Ishikawa (cell line): ENCODE results near the gene SDCCAG8.

Experiments used
- CEBPB ChIP-seq: IDR thresholded peaks from 2 replicates; pipeline ENCODE4 v1.6.1; 2012
- CREB1 ChIP-seq: IDR thresholded peaks from 2 replicates; pipeline ENCODE4 v1.6.1; 2012; ENCODE audit warnings: low read depth
- EGR1 ChIP-seq: IDR thresholded peaks from 2 replicates; pipeline ENCODE4 v1.6.1; 2012
- EP300 ChIP-seq: IDR thresholded peaks from 2 replicates; pipeline ENCODE4 v1.6.1; 2012; ENCODE audit warnings: borderline replicate concordance
- FOXM1 ChIP-seq: IDR thresholded peaks from 2 replicates; pipeline ENCODE4 v1.6.1; 2012; ENCODE audit warnings: low read depth, borderline replicate concordance
- NFIC ChIP-seq: IDR thresholded peaks from 2 replicates; pipeline ENCODE4 v1.6.1; 2012
- RAD21 ChIP-seq: IDR thresholded peaks from 2 replicates; pipeline ENCODE4 v1.6.1; 2012; ENCODE audit warnings: low read depth
- TAF1 ChIP-seq: IDR thresholded peaks from 2 replicates; pipeline ENCODE4 v1.6.1; 2012; ENCODE audit warnings: low read depth, mild to moderate bottlenecking
- TCF12 ChIP-seq: IDR thresholded peaks from 2 replicates; pipeline ENCODE4 v1.6.1; 2012; ENCODE audit warnings: low read depth
- TEAD4 ChIP-seq: IDR thresholded peaks from 2 replicates; pipeline ENCODE4 v1.6.1; 2012
- YY1 ChIP-seq: IDR thresholded peaks from 2 replicates; pipeline ENCODE4 v1.6.1; 2012; ENCODE audit warnings: low read depth
- ZBTB7A ChIP-seq: IDR thresholded peaks from 2 replicates; pipeline ENCODE4 v1.6.1; 2012; ENCODE audit warnings: low read depth
- TF ChIP-seq, protein P1 (sequence below): IDR thresholded peaks from 2 replicates; pipeline ENCODE4 v1.6.1; 2012
- TF ChIP-seq, protein P2 (sequence below): IDR thresholded peaks from 2 replicates; pipeline ENCODE4 v1.6.1; 2012
- TF ChIP-seq, protein P3 (sequence below): IDR thresholded peaks from 2 replicates; pipeline ENCODE4 v1.6.1; 2012; ENCODE audit warnings: low read depth, mild to moderate bottlenecking

The SDCCAG8 gene

DNA sequence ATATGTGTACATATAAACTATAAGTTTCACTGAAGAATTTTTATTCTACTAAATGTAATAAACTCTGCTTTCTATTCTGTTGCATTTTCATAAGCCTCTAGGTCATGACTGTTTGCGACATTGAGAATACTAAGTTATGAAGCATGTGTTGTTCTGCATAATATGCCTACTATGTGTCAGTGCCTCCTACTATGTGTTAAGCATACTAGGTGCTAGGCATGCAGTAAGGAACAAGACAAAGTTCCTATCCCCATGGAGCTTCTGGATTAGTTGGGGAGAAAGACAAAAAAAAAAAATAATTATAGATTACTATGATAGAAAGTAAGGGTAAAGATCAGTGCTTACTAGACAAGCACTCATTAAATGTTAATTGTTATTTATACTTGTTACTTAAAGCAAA is 1.3 kb downstream of the SDCCAG8 start:
- TF ChIP-seq YY1 (no peak), TEAD4 (no peak), EGR1 (no peak), FOXM1 (no peak), TAF1 (no peak), ZBTB7A (no peak), RAD21 (no peak), EP300 (no peak), NFIC (no peak), TCF12 (no peak)
- TF ChIP-seq, protein P1, sequence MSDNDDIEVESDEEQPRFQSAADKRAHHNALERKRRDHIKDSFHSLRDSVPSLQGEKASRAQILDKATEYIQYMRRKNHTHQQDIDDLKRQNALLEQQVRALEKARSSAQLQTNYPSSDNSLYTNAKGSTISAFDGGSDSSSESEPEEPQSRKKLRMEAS = no peak
- TF ChIP-seq, protein P2, sequence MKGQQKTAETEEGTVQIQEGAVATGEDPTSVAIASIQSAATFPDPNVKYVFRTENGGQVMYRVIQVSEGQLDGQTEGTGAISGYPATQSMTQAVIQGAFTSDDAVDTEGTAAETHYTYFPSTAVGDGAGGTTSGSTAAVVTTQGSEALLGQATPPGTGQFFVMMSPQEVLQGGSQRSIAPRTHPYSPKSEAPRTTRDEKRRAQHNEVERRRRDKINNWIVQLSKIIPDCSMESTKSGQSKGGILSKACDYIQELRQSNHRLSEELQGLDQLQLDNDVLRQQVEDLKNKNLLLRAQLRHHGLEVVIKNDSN = no peak
- TF ChIP-seq, protein P3, sequence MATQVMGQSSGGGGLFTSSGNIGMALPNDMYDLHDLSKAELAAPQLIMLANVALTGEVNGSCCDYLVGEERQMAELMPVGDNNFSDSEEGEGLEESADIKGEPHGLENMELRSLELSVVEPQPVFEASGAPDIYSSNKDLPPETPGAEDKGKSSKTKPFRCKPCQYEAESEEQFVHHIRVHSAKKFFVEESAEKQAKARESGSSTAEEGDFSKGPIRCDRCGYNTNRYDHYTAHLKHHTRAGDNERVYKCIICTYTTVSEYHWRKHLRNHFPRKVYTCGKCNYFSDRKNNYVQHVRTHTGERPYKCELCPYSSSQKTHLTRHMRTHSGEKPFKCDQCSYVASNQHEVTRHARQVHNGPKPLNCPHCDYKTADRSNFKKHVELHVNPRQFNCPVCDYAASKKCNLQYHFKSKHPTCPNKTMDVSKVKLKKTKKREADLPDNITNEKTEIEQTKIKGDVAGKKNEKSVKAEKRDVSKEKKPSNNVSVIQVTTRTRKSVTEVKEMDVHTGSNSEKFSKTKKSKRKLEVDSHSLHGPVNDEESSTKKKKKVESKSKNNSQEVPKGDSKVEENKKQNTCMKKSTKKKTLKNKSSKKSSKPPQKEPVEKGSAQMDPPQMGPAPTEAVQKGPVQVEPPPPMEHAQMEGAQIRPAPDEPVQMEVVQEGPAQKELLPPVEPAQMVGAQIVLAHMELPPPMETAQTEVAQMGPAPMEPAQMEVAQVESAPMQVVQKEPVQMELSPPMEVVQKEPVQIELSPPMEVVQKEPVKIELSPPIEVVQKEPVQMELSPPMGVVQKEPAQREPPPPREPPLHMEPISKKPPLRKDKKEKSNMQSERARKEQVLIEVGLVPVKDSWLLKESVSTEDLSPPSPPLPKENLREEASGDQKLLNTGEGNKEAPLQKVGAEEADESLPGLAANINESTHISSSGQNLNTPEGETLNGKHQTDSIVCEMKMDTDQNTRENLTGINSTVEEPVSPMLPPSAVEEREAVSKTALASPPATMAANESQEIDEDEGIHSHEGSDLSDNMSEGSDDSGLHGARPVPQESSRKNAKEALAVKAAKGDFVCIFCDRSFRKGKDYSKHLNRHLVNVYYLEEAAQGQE = no peak

DNA sequence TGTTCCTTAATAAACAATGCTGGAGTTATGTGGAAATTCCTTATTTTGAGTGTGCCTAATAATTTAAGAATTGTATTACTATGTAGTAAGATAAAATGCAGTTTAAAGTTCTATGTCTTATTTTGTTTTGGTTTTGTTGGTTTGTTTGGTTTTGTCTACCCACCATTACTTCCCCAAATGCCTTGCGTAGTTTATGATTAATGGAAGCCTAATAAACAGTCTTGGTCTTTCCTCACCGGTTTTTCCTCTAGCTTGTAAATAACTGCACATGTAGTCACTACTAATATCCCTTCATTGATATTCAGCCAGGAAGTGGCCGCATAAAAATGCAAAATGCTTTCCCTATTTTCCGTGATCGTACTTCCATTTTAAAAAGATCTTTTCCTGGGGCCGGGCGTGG is 2.9 kb downstream of the SDCCAG8 start:
- TF ChIP-seq TEAD4 = no peak

DNA sequence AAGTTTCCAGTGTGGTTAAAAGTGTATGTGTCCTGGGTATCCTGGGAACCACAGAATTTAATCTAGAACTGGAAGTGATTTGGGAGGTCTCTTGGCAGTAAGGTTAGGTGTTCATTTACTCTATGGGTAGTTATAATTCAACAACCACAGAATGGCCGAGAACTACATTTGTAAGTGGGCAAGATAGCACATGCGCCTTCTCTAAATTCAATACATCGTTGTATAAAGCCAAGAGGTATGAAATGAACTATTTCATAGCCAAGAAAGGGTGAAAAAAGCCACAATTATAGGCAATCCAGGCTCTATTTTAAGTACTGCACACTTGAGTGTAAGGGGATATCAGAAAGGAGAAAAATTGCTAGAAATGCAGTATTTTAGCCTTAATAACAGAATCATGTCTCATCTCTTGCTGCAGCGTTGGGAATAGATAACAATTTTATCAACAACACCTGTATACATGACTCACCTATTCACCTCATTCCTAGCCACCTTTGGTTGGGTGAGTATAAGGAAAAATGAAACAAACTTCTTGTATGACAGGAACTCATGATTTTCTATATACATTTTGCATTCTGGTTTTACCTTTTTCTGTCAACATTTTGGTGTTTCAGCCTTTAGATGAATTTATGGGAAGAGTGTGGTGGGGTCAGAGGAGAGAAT is 4.5 kb downstream of the SDCCAG8 start:
- no peak for TF ChIP-seq TEAD4
- no peak for TF ChIP-seq CREB1
- no peak for TF ChIP-seq TCF12
- TF ChIP-seq RAD21 = no peak

DNA sequence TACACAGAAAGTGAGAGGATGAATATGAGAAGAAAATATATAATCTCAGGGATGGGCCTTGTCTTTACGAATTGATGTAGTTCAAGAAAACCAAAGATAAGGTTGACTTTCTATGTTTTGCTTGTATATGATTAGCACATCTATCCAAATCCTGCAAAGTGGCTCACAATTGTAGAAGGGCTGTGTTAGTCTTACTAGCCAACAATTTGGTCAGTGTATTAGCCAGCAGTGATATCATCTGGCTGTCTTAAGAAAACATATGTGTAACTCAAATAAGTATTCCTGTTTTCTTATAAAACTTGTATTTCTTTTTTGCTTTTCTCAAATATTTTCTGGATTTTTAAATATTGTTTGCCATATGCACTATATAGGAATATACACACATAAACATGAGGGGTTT is 5.5 kb downstream of the SDCCAG8 start:
- TF ChIP-seq ZBTB7A = no peak
- TF ChIP-seq CEBPB = no peak
- TF ChIP-seq, protein P3 = no peak
- no peak for TF ChIP-seq TCF12
- TF ChIP-seq CREB1 = no peak
- TF ChIP-seq TEAD4 = no peak
- TF ChIP-seq EGR1 = no peak
- TF ChIP-seq, protein P2 = no peak
- TF ChIP-seq YY1 = no peak

DNA sequence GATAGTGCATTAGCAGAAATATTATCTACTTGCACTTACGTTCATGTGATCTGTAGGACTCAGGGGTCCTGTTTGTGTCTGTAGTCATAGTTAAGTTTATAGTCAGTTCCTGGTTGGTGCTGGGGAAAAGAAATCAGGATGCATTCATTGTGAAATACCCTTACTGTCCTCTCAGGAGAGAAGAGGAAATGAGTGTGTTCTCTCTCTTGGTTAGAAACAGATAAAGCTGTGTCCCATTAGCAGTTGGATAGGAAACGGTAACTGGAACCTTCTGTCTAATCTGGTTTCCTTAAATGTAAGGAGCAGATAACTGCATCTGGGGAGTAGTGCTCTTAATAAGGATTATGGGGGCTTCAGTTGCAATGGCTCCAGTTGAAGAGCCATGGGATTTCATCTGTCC is 8.9 kb downstream of the SDCCAG8 start:
- TF ChIP-seq EP300 = no peak
- no peak for TF ChIP-seq NFIC
- TF ChIP-seq, protein P1 = no peak
- TF ChIP-seq, protein P2 = no peak
- no peak for TF ChIP-seq EGR1
- no peak for TF ChIP-seq CEBPB
- TF ChIP-seq CREB1 = no peak
- TF ChIP-seq, protein P3 = no peak
- TF ChIP-seq TCF12 = no peak
- no peak for TF ChIP-seq TEAD4
- no peak for TF ChIP-seq TAF1
- TF ChIP-seq YY1 = no peak
- no peak for TF ChIP-seq ZBTB7A
- no peak for TF ChIP-seq RAD21
